ENCODE measurements around the gene KIF6. TPM values are rescaled to one million over a fixed set of nuclear protein-coding genes. Genes with fewer than 3 reads are reported as not detected.

KIF6 gene
- total RNA-seq, 1 donor from 2014 or later, result 0.32 TPM

DNA sequence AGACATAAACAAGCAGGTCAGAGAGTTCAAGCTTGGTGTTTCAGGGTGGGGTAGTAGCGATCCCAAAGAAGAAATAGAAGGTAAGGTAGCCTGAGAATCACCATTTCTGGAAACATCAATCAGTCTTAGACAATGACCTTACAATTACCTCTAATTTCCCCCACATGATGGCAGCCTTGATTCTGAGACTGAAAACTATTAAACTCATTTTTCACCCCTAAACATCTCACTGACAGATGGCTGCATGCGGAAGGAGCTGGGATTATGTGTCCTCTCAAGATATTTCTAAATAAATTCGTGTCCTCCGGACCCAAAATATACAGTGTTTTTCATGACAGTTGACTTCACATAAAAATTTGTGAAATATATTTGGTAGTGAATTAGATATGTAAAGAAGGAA is 61.0 kb downstream of the KIF6 start:
- intact Hi-C loops (cut with micrococcal nuclease), result no loop called here

DNA sequence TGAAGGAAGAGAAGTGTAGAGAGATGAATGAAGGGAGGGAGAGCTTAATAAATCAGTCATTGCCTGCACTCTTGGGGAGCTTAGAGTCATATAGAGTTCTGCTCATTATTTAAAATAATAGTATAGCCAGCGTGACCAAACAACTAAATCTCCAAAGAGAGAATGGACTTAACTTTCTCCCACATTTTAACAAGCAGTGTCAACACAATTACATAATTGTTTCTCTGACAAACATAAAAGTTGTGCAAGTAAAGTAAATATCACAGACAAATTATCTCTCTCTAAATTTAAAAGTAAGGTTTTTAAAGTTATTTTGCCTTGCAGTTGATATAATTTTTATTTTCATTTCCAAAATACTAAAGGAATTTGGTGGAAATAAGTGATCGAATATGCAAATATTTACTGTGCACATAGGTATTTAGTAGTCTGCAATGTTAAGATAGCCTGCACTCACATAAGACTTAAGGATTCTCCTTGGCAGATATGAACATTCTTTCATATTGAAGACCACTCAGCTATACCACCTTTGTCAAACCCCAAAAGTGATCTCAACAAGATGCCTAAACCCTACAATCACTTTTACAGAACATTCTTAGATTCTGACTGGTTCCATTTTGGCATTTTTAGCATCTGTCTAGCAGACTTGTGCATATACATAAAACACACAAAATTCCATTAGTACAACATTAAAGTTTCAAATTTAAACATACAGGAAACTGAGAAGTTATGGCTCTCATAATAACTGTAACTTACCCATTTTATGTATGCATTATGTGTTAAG is 67.7 kb downstream of the KIF6 start:
- intact Hi-C loops (cut with micrococcal nuclease), result no loop called here

DNA sequence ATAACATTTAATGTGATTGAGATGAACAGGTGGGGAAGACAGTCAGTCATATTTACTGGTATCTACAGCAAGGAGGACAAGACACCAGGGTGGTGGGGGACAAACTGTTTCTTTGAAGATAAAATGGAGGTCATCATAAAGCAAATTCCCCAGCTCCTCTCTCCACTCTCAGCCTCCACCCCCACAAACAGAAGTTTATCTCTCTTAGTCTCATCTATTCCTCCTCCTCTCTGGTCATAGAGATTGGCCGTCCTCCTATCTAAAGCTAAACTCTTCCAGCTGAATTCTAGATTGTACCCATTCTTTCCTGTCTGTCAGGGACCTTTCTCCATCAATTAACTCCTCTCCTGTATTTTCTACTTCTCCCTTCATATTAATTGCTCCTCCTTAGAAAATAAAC is 71.1 kb downstream of the KIF6 start:
- intact Hi-C loops (cut with micrococcal nuclease), result no loop called here

DNA sequence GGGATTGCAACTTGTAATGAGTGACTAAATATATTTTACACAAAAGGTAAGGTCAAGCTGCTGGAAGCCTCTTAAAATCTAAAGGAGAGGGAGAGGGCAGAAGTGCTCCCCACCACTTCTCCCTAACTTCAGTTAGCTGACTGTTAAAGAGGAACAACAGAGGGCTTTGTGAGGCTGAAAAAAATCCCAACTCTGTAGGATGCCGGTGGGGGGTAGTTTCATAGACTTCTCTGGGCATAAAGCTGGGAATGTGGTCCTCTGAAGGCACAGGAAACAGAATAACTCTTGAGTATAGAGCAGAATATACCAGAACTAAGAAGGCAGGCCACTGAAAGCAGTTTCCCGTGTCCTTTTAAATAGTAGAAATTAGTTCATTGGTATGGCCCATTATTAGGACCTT is 71.6 kb downstream of the KIF6 start:
- intact Hi-C loops (cut with micrococcal nuclease), result no loop called here

DNA sequence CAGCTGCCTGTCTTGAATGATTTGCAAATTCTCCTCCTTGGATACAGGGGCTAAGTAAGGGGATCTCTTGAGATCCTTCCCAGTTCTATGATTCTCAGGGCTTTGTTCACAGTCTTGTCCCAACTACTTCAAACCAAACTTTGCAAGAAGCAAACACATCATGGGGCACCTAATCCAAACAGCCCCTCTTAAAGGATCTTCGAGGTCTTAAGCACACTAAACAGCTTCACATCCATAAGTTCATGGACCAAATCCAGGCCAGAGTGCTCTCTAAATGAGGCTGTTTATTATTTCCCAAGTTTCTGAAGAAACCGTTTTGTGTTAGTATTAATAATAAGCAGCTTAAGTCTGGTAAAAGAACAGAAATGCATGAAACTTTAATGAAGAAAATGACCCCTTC is 75.2 kb downstream of the KIF6 start:
- intact Hi-C loops (cut with micrococcal nuclease), result no loop called here

DNA sequence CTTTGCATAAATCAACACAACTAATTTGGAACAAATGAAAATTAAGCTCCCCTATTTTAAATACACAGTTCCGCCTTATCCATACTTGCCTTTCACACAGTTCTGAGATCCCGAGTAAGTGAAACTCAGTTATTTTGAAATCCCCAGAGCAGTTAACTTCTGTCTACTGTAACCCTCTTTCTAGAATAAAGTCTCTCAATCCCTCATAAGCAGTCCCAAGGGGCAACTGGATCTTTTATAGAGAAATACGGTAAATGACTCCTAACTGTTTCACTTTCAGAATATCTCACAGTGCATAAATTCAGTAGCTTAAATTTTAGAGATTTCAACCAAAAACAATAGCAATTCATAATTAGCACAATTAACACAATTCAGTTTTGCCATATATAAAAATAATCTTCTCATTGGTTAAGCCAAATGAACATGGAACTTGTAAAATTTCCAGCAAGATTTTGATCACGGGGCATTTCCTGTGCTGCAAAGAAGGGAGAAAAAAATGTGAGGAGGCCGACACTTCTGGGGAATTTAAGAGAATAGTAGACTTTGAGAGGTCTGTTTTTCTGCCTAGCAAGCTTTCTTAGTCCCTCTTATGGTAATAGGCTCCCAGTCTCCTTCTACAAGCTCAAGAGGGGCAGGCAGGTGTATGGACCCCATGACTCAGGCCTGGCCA is 78.3 kb downstream of the KIF6 start:
- intact Hi-C loops (cut with micrococcal nuclease), result no loop called here

DNA sequence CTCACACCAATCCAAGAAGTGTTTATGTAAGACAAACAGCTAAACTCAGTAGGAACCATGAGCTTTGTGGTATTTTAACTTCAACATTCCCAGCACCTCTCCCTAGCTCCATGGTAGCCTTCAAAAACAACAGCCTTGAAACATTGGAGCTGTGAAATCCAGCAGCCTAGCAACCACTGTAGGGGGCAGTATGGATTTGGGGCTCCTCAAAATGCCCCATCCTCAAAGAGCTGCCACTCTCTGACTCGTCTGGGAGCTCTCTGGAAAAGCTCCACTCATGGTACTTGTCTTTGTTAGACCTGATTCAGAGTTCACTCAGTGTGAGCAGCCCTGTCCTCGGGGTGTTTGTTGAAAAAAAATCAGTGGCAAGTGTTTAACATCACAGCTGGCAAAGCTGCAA is 82.9 kb downstream of the KIF6 start:
- intact Hi-C loops (cut with micrococcal nuclease), result no loop called here

DNA sequence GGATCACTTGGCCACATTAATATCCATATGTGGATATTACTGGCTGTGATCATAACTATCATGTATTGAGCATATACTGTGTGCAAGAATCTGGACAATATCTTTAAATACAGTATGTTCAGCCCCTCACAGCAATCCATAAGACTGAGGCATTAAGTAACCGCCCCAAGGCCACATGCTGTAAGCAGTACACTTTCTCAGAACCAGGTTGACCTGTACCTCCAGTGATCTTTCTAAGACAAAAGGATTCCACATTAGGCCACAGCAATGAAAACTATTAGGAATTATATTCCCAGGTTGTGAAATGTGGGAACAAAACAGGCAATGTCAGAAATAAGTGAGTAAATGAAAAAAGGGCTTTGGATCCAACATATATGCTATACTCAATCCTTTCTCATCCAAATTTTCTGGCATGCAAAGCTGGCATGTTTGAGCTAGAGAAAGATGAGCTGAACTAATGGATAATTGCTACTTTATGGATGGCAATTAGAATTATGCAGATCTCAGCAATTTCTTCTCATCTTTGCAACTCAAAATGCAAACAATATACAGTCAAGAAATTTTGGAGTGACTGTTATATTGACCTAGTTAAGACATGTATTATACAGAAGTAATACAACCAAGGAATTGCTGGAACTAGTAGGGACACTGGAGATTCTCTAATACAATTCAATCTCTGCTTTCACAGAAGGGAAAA is 86.9 kb downstream of the KIF6 start:
- intact Hi-C loops (cut with micrococcal nuclease), result no loop called here

DNA sequence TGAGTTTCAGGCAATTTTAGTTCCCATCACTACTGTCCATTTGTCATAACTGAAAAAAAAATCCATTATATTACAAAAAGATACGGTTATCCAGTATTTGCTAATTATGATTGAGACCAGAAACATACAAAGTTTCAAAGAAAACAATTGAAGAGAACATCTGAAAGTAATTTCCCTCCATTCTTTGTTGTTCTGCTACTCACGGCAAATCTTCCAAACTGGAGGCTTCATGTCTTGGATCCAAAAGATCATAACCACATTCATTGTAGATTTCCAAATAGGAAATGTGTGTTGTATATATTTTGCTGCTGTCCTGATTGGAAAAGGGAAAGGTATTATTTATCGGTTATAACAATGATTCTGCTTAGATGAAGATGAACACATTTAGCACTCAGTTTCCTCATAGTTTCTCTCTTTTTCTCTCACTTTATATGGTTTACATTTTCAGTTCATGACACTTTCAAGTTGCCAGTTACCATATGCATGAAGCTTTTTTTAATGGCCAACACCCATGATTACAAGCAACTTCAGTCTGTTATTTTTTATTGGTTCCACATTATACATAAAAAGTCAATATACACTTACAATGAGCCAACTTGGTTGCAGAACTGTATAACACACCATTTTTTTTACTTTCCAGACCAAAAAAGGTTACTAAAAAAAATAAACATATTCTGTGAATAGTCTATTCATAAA is 90.4 kb downstream of the KIF6 start:
- intact Hi-C loops (cut with micrococcal nuclease), result no loop called here

DNA sequence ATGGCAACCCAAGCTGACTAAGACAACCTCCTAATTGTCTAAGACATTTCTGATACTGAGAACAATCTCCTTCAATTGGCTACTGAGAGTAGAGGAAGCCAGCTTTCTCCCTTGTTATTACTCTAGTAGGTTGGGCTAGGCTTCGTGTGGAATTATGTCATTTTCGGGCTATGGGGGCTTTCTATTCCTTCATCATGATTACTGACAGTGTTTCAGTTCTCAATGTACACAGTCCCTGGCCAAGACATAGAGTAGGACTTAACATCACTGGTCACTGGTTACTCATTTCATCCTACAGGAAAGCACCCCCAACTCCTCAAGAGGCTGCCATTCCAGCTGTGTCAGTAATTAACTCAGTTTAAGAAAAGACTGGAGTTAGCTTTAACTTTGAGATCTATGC is 100.0 kb downstream of the KIF6 start:
- intact Hi-C loops (cut with micrococcal nuclease), result no loop called here

DNA sequence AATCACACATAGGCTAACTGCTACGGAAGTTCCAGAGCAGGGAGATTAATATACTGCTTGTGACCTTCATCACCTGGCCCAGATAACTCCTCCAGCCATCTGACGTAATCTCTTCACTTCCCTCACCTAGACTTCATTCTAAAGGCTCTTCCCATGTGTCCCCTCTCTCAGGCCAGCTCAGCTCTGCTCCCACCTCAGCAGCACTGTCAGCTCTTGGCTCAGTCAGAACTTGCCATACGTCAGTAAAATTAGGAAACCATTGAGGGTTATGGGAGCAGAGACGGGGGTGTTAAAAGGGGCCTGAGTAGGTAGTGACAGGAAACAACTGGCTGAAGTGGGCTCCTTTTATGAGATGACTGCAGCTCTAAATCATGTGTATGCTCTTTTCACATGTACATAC is 101.5 kb downstream of the KIF6 start:
- intact Hi-C loops (cut with micrococcal nuclease), result no loop called here

DNA sequence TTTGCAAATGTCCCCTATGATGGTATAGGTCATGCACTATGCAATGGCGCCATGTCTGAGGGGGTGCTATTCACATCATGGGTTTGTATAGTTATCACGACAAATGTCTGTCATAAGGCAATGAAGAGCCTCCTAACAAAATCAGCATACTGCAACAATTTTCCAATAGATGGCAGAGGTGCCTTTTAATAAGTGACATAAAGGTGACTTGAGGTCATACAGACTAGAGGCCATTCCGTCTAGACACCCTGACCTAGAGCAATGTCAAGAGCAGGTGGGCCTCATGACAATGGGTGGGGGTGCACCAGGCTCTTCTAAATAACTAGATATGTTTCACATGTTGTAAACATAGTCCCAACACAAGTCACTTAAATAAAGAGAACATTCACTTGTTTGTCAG is 107.7 kb downstream of the KIF6 start:
- intact Hi-C loops (cut with micrococcal nuclease), result no loop called here

DNA sequence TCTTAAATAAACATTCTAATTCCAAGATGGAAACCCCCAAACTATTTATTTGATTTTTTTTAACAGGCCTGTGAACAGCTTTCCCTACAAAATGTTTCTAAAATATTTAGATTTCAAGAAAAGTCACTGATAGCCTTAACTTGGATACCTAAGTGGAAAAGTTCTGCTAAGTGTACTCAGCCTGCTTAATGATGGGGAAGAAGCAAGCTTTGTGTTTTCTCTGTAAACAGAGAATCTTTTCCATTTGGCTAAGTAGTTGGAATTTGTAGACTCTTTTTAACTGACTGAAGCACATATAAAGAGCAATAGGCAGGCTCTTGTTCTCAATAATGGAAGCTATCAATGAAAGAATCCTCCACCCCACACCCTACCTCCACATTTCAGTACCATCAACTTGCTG is 108.2 kb downstream of the KIF6 start:
- intact Hi-C loops (cut with micrococcal nuclease), result no loop called here

DNA sequence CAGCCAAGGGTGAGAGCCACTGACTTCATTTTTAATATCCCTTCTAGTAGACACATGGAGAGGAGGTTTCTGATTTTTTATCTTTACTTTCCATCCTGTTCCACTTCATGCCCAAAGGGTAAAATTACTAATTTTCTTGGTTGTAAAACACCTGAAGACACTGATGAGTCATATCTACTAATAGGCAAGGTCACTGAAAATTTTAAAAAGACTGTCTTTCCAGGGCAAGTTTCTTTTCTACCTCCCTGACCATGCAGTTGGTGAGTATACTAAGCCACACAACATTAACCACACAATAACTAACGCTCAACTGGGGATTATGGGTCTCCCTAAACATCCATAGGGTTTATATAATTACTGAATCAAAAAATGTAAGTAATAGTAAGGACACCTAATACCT is 109.6 kb downstream of the KIF6 start:
- intact Hi-C loops (cut with micrococcal nuclease), result no loop called here

DNA sequence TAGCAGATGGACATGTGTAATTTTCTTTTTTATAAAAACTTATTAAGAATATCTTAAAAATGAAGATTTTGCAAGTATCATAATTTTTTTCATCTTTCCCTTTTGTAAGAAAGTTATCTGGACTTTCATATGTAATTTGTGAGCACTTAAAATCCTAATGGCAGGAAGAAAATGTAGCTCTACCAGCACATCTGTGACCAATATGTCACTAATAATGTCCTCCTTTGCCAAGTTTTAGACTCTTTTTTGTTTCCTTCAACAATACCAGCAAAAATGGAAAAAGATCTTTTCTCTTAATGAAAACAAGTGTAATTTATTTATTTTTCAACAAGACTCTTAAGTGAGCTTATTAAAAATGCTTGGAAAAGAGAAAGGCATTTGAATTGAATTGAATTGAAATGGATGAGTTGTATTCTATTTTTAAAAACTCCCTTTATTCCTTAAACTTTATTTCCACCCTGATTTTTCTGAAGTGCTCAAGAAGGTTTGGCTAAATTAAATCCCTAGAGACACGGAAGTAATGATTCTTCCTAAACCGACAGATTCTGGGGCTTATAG is 110.7 kb downstream of the KIF6 start:
- intact Hi-C loops (cut with micrococcal nuclease), result no loop called here

DNA sequence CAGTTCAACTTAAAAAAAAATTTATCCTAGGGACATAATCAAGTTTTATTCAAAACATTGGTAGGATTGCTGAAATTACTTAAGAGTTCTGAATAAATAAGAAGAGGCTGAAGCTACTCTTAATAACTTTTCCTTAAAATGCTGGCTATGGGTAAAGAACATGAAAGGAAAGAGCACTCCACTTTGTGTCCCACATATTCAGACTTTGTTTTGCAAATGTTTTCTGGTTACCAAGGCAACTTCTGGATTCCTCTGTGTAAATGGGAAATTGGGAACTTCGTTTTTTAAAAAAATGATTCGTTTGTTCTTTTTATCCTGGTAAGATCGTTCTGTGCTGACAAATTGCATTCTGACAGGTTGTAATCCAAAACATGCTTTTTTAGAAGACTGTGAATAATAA is 115.0 kb downstream of the KIF6 start:
- intact Hi-C loops (cut with micrococcal nuclease), result no loop called here

DNA sequence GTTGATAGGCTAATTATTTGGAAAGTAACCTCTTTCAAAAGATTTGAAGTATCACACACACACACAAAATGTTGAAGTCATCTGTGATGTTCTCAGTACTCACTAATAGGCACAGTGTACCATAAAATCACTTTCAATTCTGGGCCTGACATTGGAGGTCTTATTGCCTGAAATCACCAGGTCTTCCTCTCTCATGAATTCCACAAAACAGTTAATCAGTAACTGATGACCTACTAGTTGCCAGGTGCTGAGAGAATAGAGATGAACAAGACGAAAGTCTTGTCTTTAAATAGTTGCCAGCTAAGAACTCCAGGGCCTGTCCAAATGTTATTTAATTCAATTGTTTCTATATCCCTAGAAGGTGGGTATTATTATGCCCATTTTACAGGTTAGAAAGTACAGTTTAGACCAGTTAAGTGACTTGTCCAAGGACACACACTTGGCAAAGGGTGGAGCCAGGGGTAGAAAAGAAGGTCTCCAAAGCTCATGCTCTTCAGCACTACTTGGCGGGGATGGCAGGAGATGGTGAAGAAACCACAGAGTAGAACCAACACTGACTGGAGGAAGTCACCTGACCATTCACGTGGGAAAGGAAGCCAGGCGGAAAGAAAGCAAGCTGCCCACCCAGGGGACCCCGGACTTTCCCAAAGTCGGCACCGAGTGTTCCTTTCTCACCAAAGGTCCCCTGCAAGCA is 116.4 kb downstream of the KIF6 start:
- intact Hi-C loops (cut with micrococcal nuclease), result no loop called here

DNA sequence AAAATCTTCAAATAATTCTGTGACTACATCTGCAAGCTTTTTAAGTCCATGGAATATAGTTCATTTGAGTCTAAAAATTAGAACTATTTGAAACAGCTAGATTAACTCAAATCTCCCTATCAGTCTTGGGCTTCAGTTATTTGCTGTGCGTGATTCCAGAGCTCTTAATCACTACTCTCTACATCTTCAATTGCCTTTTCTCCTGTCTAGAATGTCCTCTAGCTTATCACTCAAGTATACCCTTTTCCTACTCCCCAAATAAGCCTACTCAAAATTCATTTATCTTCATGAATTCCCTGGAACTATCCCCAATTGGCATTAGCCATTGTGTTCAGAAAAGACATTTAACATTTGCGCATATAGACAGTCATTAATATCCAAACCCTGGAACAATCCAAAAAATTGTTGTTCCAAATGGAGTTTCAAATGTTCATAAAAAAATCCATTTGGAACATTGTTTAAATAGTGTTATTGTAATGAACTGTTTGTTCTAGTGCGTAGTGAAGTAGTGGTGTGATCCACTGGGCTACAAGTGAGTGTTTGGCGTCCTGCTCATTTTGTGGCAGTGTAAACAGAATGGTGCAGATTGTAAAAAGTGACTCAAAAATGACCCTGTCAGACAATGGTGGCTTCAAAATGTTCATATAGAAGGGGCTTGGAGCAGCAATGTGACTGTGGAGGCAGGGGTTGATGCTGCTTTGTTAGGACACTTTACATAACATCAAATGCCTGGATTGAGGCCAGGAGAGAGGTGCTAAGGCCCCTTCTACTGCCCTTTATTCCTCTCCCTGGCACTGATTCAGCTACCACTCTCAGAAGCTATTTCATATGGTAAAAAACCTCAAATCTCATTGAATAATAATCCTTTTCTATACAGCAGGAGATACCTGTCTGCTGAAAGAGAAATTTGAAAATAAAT is 122.3 kb downstream of the KIF6 start:
- intact Hi-C loops (cut with micrococcal nuclease), result no loop called here

DNA sequence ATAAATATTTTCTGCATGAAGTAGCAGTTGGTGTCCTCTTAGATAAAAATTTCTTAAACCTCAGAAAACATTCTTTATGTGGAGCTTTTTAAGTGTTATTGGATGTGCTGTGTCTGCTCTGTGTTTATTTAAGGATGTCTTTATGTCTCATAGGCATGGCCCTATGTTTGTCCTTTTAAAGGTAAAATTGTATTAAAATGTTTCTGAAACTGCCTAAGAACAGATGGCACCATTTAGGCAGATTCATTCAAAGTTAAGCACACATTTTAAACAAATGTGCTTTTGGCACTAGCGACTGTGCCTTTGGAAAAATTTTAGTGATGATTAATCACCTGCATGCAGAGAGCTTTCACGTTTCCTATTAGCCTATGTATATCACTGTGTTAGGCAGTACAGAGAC is 125.2 kb downstream of the KIF6 start:
- intact Hi-C loops (cut with micrococcal nuclease), result no loop called here

DNA sequence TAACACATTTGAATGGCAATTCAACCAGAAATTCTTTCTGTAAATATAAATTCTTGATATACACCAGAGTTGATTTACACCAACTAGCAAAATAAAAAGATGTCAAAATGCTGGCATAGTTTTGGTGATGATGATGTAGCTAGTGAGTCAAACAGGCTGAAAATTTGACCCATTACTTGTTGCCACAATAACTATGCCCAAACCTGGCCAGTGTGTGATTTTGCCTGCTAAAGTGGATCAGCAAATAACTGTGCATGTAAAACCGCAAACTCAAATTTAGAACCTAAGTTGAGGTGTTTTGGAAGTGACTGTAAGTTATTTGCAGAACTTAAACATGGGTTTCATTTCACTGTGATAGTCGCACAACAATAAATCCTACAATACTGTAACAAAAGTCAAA is 125.9 kb downstream of the KIF6 start:
- intact Hi-C loops (cut with micrococcal nuclease), result no loop called here

Data from T-helper 2 cell treated with Interferon-gamma antibody and Interleukin-4, amounts not matched to agents 100 ng/mL and 5 ng/mL, for 36 hours (primary cell).